GM12878 (cell line): ENCODE data around the gene VGF. TPM values are rescaled to one million over a fixed set of nuclear protein-coding genes. Genes with fewer than 3 reads are reported as not detected.

ENCODE experiments used
- ATAC-seq: fragments of 200-7000 bp; cut with Tn5 transposase; 3 replicates; pipeline ENCODE4 v1.9.1; 2020; ENCODE audit warnings: mild to moderate bottlenecking, moderate library complexity
- BruUV-seq: library from RNA; stranded (reverse); fragments of 400-500 nt; replicated peaks from 2 replicates; lab custom pipeline; 2021; lab: Mats Ljungman, UMichigan
- CTCF ChIA-PET: fragments of 300-600 bp; sonication (Branson Sonifier 250); formaldehyde crosslinking; extraction: SDS; loops from one replicate; lab custom pipeline; 2021; ENCODE audit warnings: inconsistent platforms; lab: Yijun Ruan, JAX
- POLR2A ChIA-PET: fragments of 350-600 bp; formaldehyde crosslinking; extraction: SDS; loops from one replicate; lab custom pipeline; 2021; ENCODE audit warnings: inconsistent platforms; lab: Charles Lee
- RAD21 ChIA-PET: fragments of 300-600 bp; sonication (Branson Sonifier 250); formaldehyde crosslinking; loops from one replicate; lab custom pipeline; 2023; ENCODE audit warnings: antibody characterized with exemption; ENCODE audit not compliant: unreplicated experiment; lab: Charles Lee
- SMC1A ChIA-PET: fragments of 300-600 bp; sonication (Branson Sonifier 250); formaldehyde crosslinking; loops from one replicate; lab custom pipeline; 2023; ENCODE audit not compliant: unreplicated experiment, uncharacterized antibody; lab: Charles Lee
- DNase-seq: peaks from one replicate; pipeline ENCODE4 v3.0.0-alpha.2; 2011; ENCODE audit warnings: low read depth, low spot score
- FAIRE-seq: peaks from 3 replicates; lab custom pipeline; 2011; peaks lifted over from hg19 to GRCh38; lab: Jason Lieb, UNC
- H2AFZ ChIP-seq: 2 replicates; pipeline ENCODE4 v1.6.0; 2011; ENCODE audit warnings: low read depth, low read length, control low read depth; ENCODE audit not compliant: control insufficient read depth
- H3K27ac ChIP-seq: 2 replicates; pipeline ENCODE4 v1.5.1; 2011; ENCODE audit warnings: control low read depth; ENCODE audit not compliant: control insufficient read depth, insufficient read depth
- H3K27me3 ChIP-seq, 2 experiments: replicated peaks in 1 of 2; 2 replicates each; pipeline versions ENCODE4 v1.6.0 to v1.6.1; 2011; ENCODE audit warnings: low read length in 1 of 2; ENCODE audit not compliant: control insufficient read depth in 2 of 2, insufficient read depth in 2 of 2
- H3K36me3 ChIP-seq, 2 experiments: 2 replicates each; pipeline ENCODE4 v1.5.1; 2011; ENCODE audit warnings: low read length in 1 of 2; ENCODE audit not compliant: control insufficient read depth in 2 of 2, insufficient read depth in 2 of 2
- H3K4me1 ChIP-seq: 2 replicates; pipeline ENCODE4 v1.6.1; 2011; ENCODE audit warnings: mild to moderate bottlenecking, low read length, moderate library complexity, mixed read lengths; ENCODE audit not compliant: control insufficient read depth, insufficient read depth
- H3K4me2 ChIP-seq: 2 replicates; pipeline ENCODE4 v1.6.0; 2011; ENCODE audit warnings: control low read depth; ENCODE audit not compliant: control insufficient read depth, insufficient read depth
- H3K4me3 ChIP-seq: fragments of 200-600 bp; sonication (generic); 2 replicates; pipeline ENCODE4 v1.5.1; 2016
- H3K79me2 ChIP-seq: 2 replicates; pipeline ENCODE4 v1.6.0; 2011; ENCODE audit warnings: low read length; ENCODE audit not compliant: control insufficient read depth, insufficient read depth
- H3K9ac ChIP-seq: 2 replicates; pipeline ENCODE4 v1.8.0; 2011; ENCODE audit warnings: low read length, control low read depth, mixed read lengths; ENCODE audit not compliant: control insufficient read depth, insufficient read depth
- H3K9me3 ChIP-seq: replicated peaks from 3 replicates; pipeline ENCODE4 v1.5.1; 2011; ENCODE audit warnings: mild to moderate bottlenecking, low read length; ENCODE audit not compliant: control insufficient read depth, insufficient read depth
- H4K20me1 ChIP-seq: 2 replicates; pipeline ENCODE4 v1.6.0; 2011; ENCODE audit not compliant: control insufficient read depth, insufficient read depth
- BCL3 ChIP-seq: IDR thresholded peaks from 2 replicates; pipeline ENCODE4 v1.6.1; 2011; ENCODE audit warnings: borderline replicate concordance, low read depth, mild to moderate bottlenecking, moderate library complexity, low read length; ENCODE audit not compliant: insufficient read depth, poor library complexity, severe bottlenecking
- CREB1 ChIP-seq: IDR thresholded peaks from 2 replicates; pipeline ENCODE4 v1.6.1; 2012; ENCODE audit warnings: low read depth, mild to moderate bottlenecking, inconsistent platforms
- CTCF ChIP-seq, 3 experiments: IDR thresholded peaks in 2 of 3; conservative IDR thresholded peaks in 1 of 3; 2 replicates each; pipeline ENCODE4 v1.5.1; 2011; ENCODE audit warnings: low read depth in 3 of 3, low read length in 3 of 3, mild to moderate bottlenecking in 3 of 3, control low read depth in 2 of 3, moderate library complexity in 2 of 3, inconsistent platforms in 1 of 3, mixed read lengths in 1 of 3; ENCODE audit not compliant: control insufficient read depth in 2 of 3, insufficient read depth in 1 of 3; ENCODE audit errors: extremely low read depth in 1 of 3
- FOS ChIP-seq: IDR thresholded peaks from 3 replicates; pipeline ENCODE4 v1.6.1; 2011; ENCODE audit warnings: borderline replicate concordance; ENCODE audit not compliant: insufficient read length; ENCODE audit errors: extremely low read depth
- MYB ChIP-seq: fragments of 150-350 bp; IDR thresholded peaks from 2 replicates; pipeline ENCODE4 v1.6.1; 2014; ENCODE audit warnings: mild to moderate bottlenecking, low read depth, low read length, borderline replicate concordance
- NFYA ChIP-seq: IDR thresholded peaks from 2 replicates; pipeline ENCODE4 v1.6.1; 2011; ENCODE audit warnings: low read depth, mild to moderate bottlenecking, low read length, improper control_type of control experiment, borderline replicate concordance
- NKRF ChIP-seq: fragments of 450-650 bp; conservative IDR thresholded peaks from 2 replicates; pipeline ENCODE4 v1.6.1; 2017; ENCODE audit warnings: mild to moderate bottlenecking, moderate library complexity
- POLR2A ChIP-seq: IDR thresholded peaks from 2 replicates; pipeline ENCODE4 v1.6.1; 2011; ENCODE audit warnings: low read depth, mild to moderate bottlenecking, low read length
- POLR2AphosphoS5 ChIP-seq: IDR thresholded peaks from 2 replicates; pipeline ENCODE4 v1.6.1; 2011; ENCODE audit warnings: mild to moderate bottlenecking, low read length, inconsistent platforms
- RAD51 ChIP-seq: fragments of 450-650 bp; IDR thresholded peaks from 2 replicates; pipeline ENCODE4 v1.6.1; 2016; ENCODE audit warnings: moderate library complexity, mild to moderate bottlenecking, inconsistent platforms
- SIX5 ChIP-seq: IDR thresholded peaks from 2 replicates; pipeline ENCODE4 v1.6.1; 2011; ENCODE audit warnings: mild to moderate bottlenecking, low read depth, low read length, moderate library complexity; ENCODE audit not compliant: severe bottlenecking
- WRNIP1 ChIP-seq: IDR thresholded peaks from 2 replicates; pipeline ENCODE4 v1.6.1; 2011; ENCODE audit warnings: low read depth, low read length, improper control_type of control experiment, borderline replicate concordance
- YBX1 ChIP-seq: fragments of 450-650 bp; IDR thresholded peaks from 2 replicates; pipeline ENCODE4 v1.6.1; 2016; ENCODE audit warnings: antibody characterized with exemption
- ZNF384 ChIP-seq: IDR thresholded peaks from 2 replicates; pipeline ENCODE4 v1.6.1; 2012; ENCODE audit warnings: low read depth, mild to moderate bottlenecking, low read length, improper control_type of control experiment, borderline replicate concordance
- ZSCAN29 ChIP-seq: fragments of 450-650 bp; IDR thresholded peaks from 2 replicates; pipeline ENCODE4 v1.6.1; 2017; ENCODE audit warnings: mild to moderate bottlenecking, moderate library complexity
- WGBS: methylation state at CpG from one replicate; pipeline ENCODE4 v1.1.6; 2016; ENCODE audit warnings: low lambda C conversion rate; ENCODE audit not compliant: insufficient replicate concordance, insufficient coverage; ENCODE audit errors: missing lambda C conversion rate; 5-methylcytosine and 5-hydroxymethylcytosine counted together
- in situ Hi-C: fragments of 300-500 bp; cut with MboI; formaldehyde crosslinking; loops from 9 replicates; pipeline ENCODE4 v1.14.3; 2018; ENCODE audit warnings: mixed read lengths
- intact Hi-C: fragments of 100-400 bp; cut with micrococcal nuclease; formaldehyde crosslinking; loops from one replicate; pipeline ENCODE4 v1.14.2; 2022; ENCODE audit not compliant: unreplicated experiment
- polyA plus RNA-seq, 11 experiments: library from polyadenylated mRNA; depleted of rRNA in 4 of 11; unstranded in 6 of 11; stranded (reverse) in 5 of 11; fragments of >200 nt; fragmentation: Nextera tagmentation in 4 of 11; fragmentation: Illumina TruSeq in 1 of 11; extraction: Ambion mirVana in 4 of 11; extraction: Trizol in 1 of 11; gene quantifications; 1 replicate in 1 of 11; 2 replicates in 10 of 11; pipeline versions ENCODE4 v1.2.1 to v1.2.3, GENCODE V29; 2011 to 2016; ENCODE audit warnings: inconsistent platforms in 2 of 11, missing spikeins in 2 of 11, low read depth in 1 of 11
- total RNA-seq, 4 experiments: library from RNA; depleted of rRNA in 3 of 4; stranded (reverse); fragments of >200 nt in 3 of 4; fragmentation: Illumina TruSeq in 1 of 4; extraction: Trizol in 1 of 4; gene quantifications; 2 replicates each; pipeline versions ENCODE4 v1.2.1 to v1.2.3, GENCODE V29; 2013 to 2021
- TF ChIP-seq, protein P1 (sequence below): fragments of 450-650 bp; IDR thresholded peaks from 2 replicates; pipeline ENCODE4 v1.6.1; 2018; ENCODE audit warnings: borderline replicate concordance, mild to moderate bottlenecking; ENCODE audit not compliant: partially characterized antibody

VGF gene
- total and polyA plus RNA-seq, 10 of the 15 experiments (the other 5 are each of a cell fraction or from before 2014, with no cell fraction given) = 0.09 to 0.25 (median 0.17) TPM; not detected in 6

DNA sequence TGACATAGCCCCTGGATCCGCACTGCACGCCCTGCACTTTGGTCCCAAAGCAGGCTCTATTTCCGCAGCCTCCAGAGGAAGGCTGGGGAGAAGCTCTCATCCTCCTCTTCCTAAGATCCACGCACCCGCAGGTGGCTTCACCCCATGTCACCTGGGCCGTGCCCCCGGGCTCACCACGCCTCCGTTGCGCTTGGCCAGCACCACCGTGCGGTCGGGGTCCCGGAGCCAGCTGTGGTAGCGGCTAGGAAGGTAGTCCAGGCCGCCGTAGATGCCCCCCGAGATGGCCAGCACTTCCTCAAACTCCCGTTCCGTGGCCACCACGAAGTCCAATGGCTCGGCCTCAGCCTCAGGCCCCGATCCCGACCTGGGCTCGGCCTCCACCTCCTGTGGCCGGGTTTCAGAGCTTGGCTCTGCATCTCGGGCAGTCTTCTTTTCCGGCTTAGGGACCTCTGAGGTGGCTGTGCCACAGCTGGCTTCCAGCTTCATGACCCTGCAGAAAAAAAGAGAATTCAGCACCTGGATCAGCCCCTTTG, 9.0 kb upstream of the VGF start:
- no peak overlapping the region for H3K9ac ChIP-seq
- POLR2A ChIA-PET = interaction anchor here (0.8 to 1.0 kb wide), 2 partner anchors 9 to 18 kb away, joined by 3 read pairs; partner anchors contain the start of gene VGF
- H3K36me3 ChIP-seq = no peaks in the 10 kb centered on the region
- WGBS = 39% methylated on average over 27 of the region's 28 CpGs
- H4K20me1 ChIP-seq = no peaks in the 10 kb centered on the region
- CTCF ChIA-PET = interaction anchor here (0.9 to 2.8 kb wide), 8 partner anchors 9 to 368 kb away, joined by 3 to 35 read pairs (median 5); partner anchors contain the start of genes VGF and ZNHIT1
- H3K27ac ChIP-seq = no peak overlapping the region
- peaks cover 26 to 34% of the 10 kb centered on the region in 2 experiments for H3K27me3 ChIP-seq
- peak overlapping the region; percentile 72 for H2AFZ ChIP-seq
- SMC1A ChIA-PET = interaction anchor here (0.6 to 1.8 kb wide), 8 partner anchors 8 to 107 kb away, joined by 3 to 7 read pairs (median 4); partner anchors contain the start of genes AP1S1, PLOD3 and ZNHIT1
- H3K79me2 ChIP-seq = no peaks in the 10 kb centered on the region
- H3K4me2 ChIP-seq = peak overlapping the region; percentile 59; the same call in 1 of the 2 replicates
- FAIRE-seq (no peak), ATAC-seq (no peak; the same call in 2 of the 3 replicates), DNase-seq (no peak)
- H3K4me3 ChIP-seq = no peak overlapping the region
- RAD21 ChIA-PET = interaction anchor here (0.9 to 2.4 kb wide), 6 partner anchors 9 to 51 kb away, joined by 3 to 15 read pairs (median 3); partner anchors contain the start of gene VGF
- intact Hi-C loops (no loop called here), in situ Hi-C loops (no loop called here)
- peaks cover 7% of the 10 kb centered on the region; the same call in 1 of the 2 replicates for H3K4me1 ChIP-seq
- BruUV-seq = no TSS peak
- no peaks in the 10 kb centered on the region; the same call in 2 of the 3 replicates for H3K9me3 ChIP-seq
- TF ChIP-seq BCL3 (no peak), ZNF384 (no peak), YBX1 (no peak), FOS (no peak), MYB (no peak), POLR2A (no peak), CREB1 (no peak), NFYA (no peak), WRNIP1 (no peak), NKRF (no peak), RAD51 (no peak), SIX5 (no peak), CTCF (IDR thresholded peaks at IDR 0.05 in 2 of 3, conservative IDR thresholded peaks at IDR 0.05 in 1 of 3; ENCODE audit: control insufficient read depth in 2 of 3, extremely low read depth in 1 of 3, insufficient read depth in 1 of 3, low read depth in 3 of 3, low read length in 3 of 3) (no peak), POLR2AphosphoS5 (no peak), ZSCAN29 (no peak)
- TF ChIP-seq, protein P1, sequence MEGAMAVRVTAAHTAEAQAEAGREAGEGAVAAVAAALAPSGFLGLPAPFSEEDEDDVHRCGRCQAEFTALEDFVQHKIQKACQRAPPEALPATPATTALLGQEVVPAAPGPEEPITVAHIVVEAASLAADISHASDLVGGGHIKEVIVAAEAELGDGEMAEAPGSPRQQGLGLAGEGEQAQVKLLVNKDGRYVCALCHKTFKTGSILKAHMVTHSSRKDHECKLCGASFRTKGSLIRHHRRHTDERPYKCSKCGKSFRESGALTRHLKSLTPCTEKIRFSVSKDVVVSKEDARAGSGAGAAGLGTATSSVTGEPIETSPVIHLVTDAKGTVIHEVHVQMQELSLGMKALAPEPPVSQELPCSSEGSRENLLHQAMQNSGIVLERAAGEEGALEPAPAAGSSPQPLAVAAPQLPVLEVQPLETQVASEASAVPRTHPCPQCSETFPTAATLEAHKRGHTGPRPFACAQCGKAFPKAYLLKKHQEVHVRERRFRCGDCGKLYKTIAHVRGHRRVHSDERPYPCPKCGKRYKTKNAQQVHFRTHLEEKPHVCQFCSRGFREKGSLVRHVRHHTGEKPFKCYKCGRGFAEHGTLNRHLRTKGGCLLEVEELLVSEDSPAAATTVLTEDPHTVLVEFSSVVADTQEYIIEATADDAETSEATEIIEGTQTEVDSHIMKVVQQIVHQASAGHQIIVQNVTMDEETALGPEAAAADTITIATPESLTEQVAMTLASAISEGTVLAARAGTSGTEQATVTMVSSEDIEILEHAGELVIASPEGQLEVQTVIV = no peak
